Skeletal muscle tissue (tissue), 4 donors: ENCODE data around the gene SLC25A26. TPM values are rescaled to one million over a fixed set of nuclear protein-coding genes. Genes with fewer than 3 reads are reported as not detected.
"Not testable (repeated sequence)": the region's sequence is repeated elsewhere in the genome, so short reads cannot be mapped to it uniquely, and the experiment has no call there.

Source experiments
- H3K27ac ChIP-seq: one replicate; pipeline ENCODE4 v1.7.0; 2013; ENCODE audit warnings: mild to moderate bottlenecking, low read depth, low read length, inconsistent platforms
- H3K27me3 ChIP-seq, 3 donors: one replicate each; pipeline ENCODE4 v1.7.0; 2013; ENCODE audit warnings: low read length in 3 of 3; ENCODE audit not compliant: control insufficient read depth in 3 of 3, insufficient read depth in 3 of 3
- H3K36me3 ChIP-seq, 3 donors: one replicate each; pipeline ENCODE4 v1.7.0; 2013; ENCODE audit warnings: low read length in 3 of 3; ENCODE audit not compliant: control insufficient read depth in 3 of 3, insufficient read depth in 3 of 3
- H3K4me1 ChIP-seq, 3 donors: one replicate each; pipeline ENCODE4 v1.7.0; 2013; ENCODE audit warnings: low read length in 3 of 3, mild to moderate bottlenecking in 3 of 3; ENCODE audit not compliant: control insufficient read depth in 3 of 3, insufficient read depth in 3 of 3
- H3K4me3 ChIP-seq, 3 donors: one replicate each; pipeline ENCODE4 v1.7.0; 2013; ENCODE audit warnings: low read length in 3 of 3
- H3K9ac ChIP-seq, 3 donors: one replicate each; pipeline ENCODE4 v1.7.0; 2013; ENCODE audit warnings: low read length in 3 of 3, mild to moderate bottlenecking in 3 of 3, moderate library complexity in 2 of 3, low read depth in 1 of 3
- H3K9me3 ChIP-seq, 3 donors: one replicate each; pipeline ENCODE4 v1.7.0; 2013; ENCODE audit warnings: low read length in 3 of 3; ENCODE audit not compliant: control insufficient read depth in 3 of 3
- total RNA-seq: library from RNA; depleted of rRNA; stranded (reverse); fragments of >200 nt; gene quantifications from one replicate; pipeline ENCODE4 v1.2.3, GENCODE V29; 2014
- donor health status: Osteomylitis.

Gene SLC25A26
- total RNA-seq, 1 donor from 2014 or later = 30.8 TPM

DNA sequence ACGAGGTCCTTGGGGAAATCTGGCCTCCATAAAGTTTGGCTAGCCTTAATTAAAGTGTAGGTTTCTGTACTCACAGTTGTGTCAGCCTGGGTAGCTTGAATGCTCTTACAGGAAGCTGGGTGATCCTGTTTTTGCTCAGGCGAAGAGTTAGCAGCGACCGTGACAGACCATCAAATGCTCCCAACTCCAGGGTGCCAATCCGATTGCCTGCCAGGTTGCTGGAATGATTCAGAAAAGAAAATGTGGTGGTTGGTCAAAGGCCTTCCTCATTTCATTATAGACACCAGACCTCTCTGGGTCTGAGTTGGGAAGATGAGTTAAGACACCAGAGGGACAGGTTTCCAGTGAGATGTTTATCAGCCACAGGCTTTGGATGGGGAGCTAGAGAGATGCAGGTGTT is 194.0 kb downstream of the SLC25A26 start:
- Histone ChIP-seq H3K9ac (no peak overlapping the region), H3K27me3 (no peaks in the 10 kb centered on the region), H3K27ac (no peak overlapping the region), H3K4me1 (peaks cover 33 to 61% (median 51%) of the 10 kb centered on the region in 3 donors), H3K36me3 (peaks cover 23 to 44% (median 27%) of the 10 kb centered on the region in 3 donors), H3K4me3 (no peak overlapping the region), H3K9me3 (no peaks in the 10 kb centered on the region)

DNA sequence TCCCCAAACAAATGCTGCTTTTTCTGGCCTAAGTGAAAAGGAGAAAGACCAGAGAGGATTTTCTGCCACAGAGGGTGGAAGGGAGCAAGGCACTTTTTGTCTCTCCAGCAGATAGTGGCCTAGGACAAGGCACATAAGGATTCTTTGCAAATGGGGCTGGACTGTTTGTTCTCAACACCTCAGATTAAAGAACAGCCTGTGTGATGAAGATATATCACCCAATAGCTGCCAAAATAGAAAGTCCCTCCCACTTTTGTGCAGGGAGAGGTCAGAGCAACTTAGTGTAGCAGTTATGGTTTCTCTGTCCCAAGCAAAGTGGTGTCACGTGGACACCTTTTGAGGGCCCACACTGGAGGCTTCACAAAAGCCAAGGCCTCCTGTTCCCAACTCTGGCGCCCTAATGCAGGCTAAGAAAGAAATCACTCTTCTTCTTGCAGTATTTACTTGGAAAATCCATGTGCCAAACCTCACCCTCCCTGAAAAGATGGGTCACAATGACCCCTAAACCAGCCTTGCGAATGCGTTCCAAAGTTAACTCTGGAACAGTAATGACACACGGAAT is 195.1 kb downstream of the SLC25A26 start:
- Histone ChIP-seq H3K27ac (no peak overlapping the region), H3K9me3 (no peaks in the 10 kb centered on the region), H3K4me1 (peaks cover 33 to 54% (median 48%) of the 10 kb centered on the region in 3 donors), H3K36me3 (peaks cover 17 to 37% (median 19%) of the 10 kb centered on the region in 3 donors), H3K4me3 (no peak overlapping the region), H3K9ac (no peak overlapping the region), H3K27me3 (no peaks in the 10 kb centered on the region)

DNA sequence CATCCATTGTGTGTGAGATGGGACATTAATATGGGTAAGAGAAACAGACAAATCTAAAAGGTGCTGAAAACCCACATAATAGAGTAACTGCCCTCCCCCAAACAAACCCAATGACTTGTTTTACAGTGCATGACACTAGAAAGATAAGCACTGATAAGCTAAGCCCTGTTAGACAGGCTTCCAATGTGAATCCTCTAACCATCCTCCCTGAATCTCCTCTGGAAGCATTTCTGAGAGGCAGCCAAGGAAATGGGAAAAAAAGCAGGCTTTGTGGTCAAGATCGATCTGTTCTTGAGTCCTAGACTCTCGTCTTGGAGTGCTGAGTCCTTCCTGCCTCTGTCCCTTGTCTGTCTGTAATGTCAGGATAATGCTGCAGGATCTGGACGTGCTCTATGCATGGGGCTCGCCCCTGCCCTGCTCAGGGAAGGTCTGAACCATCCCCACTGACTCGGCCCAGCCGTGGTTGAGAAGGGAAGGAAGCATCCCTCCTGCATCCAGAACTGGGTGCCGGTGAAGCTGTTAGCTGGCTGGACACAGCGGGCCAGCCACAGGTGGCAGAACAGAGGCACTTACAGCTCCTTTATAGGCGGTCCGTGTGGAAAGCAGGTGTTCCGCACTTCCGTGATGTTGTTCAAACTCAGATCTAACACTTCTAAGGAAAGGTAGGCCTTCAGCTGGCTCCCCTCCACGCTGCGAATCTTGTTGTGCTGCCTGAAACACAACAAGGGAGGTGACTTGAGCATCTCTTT is 195.9 kb downstream of the SLC25A26 start:
- Histone ChIP-seq H3K27ac (no peak overlapping the region), H3K4me3 (no peak overlapping the region), H3K4me1 (peaks cover 26 to 47% (median 41%) of the 10 kb centered on the region in 3 donors), H3K9me3 (peaks cover 0 to 2% (median 1%) of the 10 kb centered on the region in 3 donors), H3K9ac (peak overlapping the region in 1 of 3 donors; percentile 17), H3K27me3 (no peaks in the 10 kb centered on the region), H3K36me3 (peaks cover 17 to 37% (median 19%) of the 10 kb centered on the region in 3 donors)

DNA sequence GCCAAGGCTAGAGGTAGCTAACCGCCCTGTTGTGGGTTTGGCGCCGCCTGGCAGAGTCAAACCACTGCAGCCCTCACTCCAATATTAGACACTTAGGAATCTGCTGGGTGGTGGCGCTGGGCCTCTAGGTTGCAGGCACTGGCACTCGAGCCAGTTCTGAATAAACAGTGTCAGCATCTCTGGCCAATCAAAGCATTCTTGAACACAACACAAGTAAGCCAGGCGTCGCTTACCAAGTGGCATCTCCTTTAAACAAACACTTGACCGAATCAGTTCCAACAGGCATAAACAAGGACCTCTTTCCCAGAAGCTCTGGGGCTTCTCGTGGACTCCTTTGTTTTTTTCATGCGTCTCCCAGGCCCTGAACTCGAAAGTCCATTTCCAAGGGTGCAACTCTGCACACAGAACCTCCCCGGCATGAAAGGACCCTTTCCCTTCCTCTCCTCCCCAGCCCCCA is 197.7 kb downstream of the SLC25A26 start:
- H3K4me3 ChIP-seq = no peak overlapping the region
- peaks cover 4 to 21% (median 17%) of the 10 kb centered on the region in 3 donors for H3K36me3 ChIP-seq
- H3K27ac ChIP-seq = peak overlapping the region; percentile 73
- peaks cover 22 to 32% (median 29%) of the 10 kb centered on the region in 3 donors for H3K4me1 ChIP-seq
- H3K27me3 ChIP-seq = no peaks in the 10 kb centered on the region
- peaks cover 0 to 2% (median 1%) of the 10 kb centered on the region in 3 donors for H3K9me3 ChIP-seq
- peak overlapping the region in 2 of 3 donors; percentile 9 to 28 for H3K9ac ChIP-seq

DNA sequence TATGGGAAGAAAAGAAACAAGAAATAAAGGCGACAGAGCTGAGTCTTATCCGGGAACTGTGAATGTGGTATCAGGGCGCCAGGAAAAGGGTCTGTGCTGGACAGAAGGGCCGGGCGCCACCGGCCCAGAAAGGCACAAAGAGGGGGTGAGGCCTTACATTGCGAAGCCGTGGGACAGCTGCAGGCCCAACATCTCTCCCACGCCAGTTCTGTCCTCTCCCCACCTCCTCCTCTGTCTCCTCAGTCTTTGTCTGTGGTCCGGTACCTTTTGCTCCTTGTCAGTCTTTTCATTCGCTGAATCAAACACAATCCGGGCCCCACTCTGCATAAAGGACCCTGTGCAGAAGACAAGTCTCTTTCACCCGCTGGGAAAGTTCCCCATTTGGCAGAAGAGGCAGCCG is 198.2 kb downstream of the SLC25A26 start:
- H3K4me3 ChIP-seq = no peak overlapping the region
- peaks cover 2 to 19% (median 17%) of the 10 kb centered on the region in 3 donors for H3K36me3 ChIP-seq
- H3K9me3 ChIP-seq = peaks cover 0 to 2% (median 1%) of the 10 kb centered on the region in 3 donors
- no peaks in the 10 kb centered on the region for H3K27me3 ChIP-seq
- peaks cover 25 to 35% (median 30%) of the 10 kb centered on the region in 3 donors for H3K4me1 ChIP-seq
- peak overlapping the region; percentile 73 for H3K27ac ChIP-seq
- peak overlapping the region in 2 of 3 donors; percentile 9 to 28 for H3K9ac ChIP-seq

DNA sequence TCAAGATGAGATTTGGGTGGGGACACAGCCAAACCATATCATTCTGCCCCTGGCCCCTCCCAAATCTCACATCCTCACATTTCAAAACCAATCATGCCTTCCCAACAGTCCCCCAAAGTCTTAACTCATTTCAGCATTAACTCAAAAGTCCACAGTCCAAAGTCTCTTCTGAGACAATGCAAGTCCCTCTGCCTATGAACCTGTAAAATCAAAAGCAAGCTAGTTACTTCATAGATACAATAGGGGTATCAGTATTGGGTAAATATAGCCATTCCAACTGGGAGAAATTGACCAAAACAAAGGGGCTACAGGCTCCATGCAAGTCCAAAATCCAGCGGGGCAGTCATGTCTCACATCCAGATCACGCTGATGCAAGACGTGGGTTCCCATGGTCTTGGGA is 200.3 kb downstream of the SLC25A26 start:
- H3K4me1 ChIP-seq = peaks cover 41 to 51% (median 41%) of the 10 kb centered on the region in 3 donors
- H3K9me3 ChIP-seq, H3K27ac ChIP-seq, H3K9ac ChIP-seq, H3K4me3 ChIP-seq, H3K36me3 ChIP-seq, H3K27me3 ChIP-seq: not testable (repeated sequence)

DNA sequence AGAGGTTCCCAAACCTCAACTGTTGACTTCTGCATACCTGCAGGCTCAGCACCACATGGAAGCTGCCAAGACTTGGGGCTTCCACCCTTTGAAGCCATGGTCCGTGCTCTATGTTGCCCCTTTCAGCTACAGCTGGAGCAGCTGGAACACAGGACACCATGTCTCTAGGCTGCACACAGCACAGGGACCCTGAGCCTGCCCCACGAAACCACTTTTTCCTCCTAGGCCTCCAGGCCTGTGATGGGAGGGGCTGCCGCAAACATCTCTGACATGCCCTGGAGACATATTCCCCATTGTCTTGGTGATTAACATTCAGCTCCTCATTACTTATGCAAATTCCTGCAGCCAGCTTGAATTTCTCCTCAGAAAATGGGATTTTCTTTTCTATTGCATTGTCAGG is 201.1 kb downstream of the SLC25A26 start:
- not testable (repeated sequence) for H3K9ac ChIP-seq, H3K36me3 ChIP-seq, H3K27ac ChIP-seq, H3K9me3 ChIP-seq, H3K4me3 ChIP-seq, H3K27me3 ChIP-seq
- H3K4me1 ChIP-seq = peaks cover 34 to 54% (median 37%) of the 10 kb centered on the region in 3 donors

DNA sequence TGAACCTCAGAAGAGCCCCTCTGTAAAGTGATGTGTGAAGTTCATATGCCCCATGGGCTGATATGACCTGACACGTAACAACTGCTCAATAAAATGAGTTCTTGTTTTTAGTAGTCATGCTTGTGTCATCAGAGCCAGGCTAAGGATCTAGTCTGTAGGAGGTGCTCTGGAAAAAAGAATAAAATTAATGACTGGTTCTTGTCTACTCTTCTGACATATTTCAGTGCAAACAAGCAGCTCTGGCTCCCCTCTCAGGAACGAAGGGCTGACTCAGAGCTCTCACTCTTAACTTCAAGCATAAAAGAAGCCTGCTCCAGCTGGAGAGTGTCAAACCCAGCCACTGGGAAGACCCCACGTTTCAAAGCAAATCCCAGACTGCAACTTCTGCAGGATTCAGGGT is 203.0 kb downstream of the SLC25A26 start:
- Histone ChIP-seq H3K27ac (peak overlapping the region; percentile 2), H3K9ac (no peak overlapping the region), H3K4me1 (peaks cover 46 to 61% (median 47%) of the 10 kb centered on the region in 3 donors), H3K4me3 (no peak overlapping the region), H3K9me3 (peaks cover 0 to 2% (median 1%) of the 10 kb centered on the region in 3 donors), H3K27me3 (no peaks in the 10 kb centered on the region), H3K36me3 (no peaks in the 10 kb centered on the region)

DNA sequence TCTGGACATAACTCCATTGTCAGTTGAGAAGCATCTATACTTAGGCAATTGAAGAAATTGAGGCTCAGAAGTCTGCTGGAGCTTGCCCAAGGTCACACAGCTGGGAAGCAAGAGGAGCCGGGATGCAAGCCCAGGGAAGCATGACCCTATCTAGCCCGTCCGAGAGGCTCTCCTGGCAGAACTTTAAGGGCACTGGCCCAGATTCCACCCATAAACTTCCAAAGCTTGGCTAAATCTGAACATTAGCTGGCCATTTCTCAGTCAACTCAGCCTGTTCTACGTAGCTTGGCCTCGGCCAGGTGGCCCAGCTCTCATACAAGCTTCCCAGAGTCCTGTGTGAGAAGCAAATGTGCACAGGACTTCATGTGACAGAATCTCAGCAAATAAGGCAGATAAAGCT is 204.2 kb downstream of the SLC25A26 start:
- Histone ChIP-seq H3K4me1 (peaks cover 45 to 62% (median 46%) of the 10 kb centered on the region in 3 donors), H3K27ac (peak overlapping the region; percentile 31), H3K9ac (peak overlapping the region in 2 of 3 donors; percentile 9 to 34), H3K27me3 (no peaks in the 10 kb centered on the region), H3K9me3 (peaks cover 0 to 2% (median 1%) of the 10 kb centered on the region in 3 donors), H3K36me3 (no peaks in the 10 kb centered on the region), H3K4me3 (peak overlapping the region in 1 of 3 donors; percentile 39)

DNA sequence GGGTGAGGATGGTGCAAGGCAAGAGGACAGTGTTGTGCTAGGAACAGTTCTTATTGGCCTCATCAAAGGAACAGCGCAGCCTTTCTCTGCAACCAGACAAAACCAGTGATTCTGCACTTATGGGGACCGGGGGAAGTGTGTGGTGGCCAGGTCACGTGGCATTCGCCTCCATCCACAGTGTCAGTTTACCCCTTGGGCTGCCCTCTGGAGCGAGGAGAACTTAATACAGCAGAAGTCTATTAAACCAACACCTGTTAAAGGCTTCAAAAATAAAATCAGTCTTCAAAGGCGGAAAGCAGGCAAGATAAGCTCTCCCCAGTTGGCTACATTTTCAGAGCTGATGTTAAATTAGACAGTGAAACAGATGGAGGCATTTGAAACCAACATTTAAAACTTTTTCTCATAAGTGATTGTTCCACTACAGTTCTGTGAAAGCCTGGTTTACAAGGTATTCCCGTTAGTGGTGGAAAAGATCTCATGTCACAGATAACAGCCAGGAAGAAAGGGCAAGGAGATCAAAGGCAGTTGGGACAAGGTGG is 204.8 kb downstream of the SLC25A26 start:
- Histone ChIP-seq H3K27me3 (no peaks in the 10 kb centered on the region), H3K9ac (peak overlapping the region; percentile 9 to 60 (median 34)), H3K9me3 (peaks cover 0 to 2% (median 1%) of the 10 kb centered on the region in 3 donors), H3K4me3 (peak overlapping the region in 2 of 3 donors; percentile 39 to 42), H3K27ac (peak overlapping the region; percentile 31), H3K4me1 (peaks cover 50 to 67% (median 51%) of the 10 kb centered on the region in 3 donors), H3K36me3 (no peaks in the 10 kb centered on the region)
